Upper lobe of right lung (tissue), 1 donor: ENCODE measurements around the gene S100Z. TPM values are rescaled to one million over a fixed set of nuclear protein-coding genes. Genes with fewer than 3 reads are reported as not detected.
"Not testable (repeated sequence)": the region's sequence is repeated elsewhere in the genome, so short reads cannot be mapped to it uniquely, and the experiment has no call there.

Experiments
- ATAC-seq: fragments of 200-7000 bp; cut with Tn5 transposase; one replicate; pipeline ENCODE4 v1.9.1; 2020; ENCODE audit warnings: mild to moderate bottlenecking, moderate library complexity
- DNase-seq: peaks from one replicate; pipeline ENCODE4 v3.0.0-alpha.2; 2020
- H3K27ac ChIP-seq: fragments of 200-600 bp; one replicate; pipeline ENCODE4 v1.8.0; 2022
- H3K27me3 ChIP-seq: fragments of 200-600 bp; one replicate; pipeline ENCODE4 v1.8.0; 2022; ENCODE audit warnings: mild to moderate bottlenecking
- H3K36me3 ChIP-seq: fragments of 200-600 bp; one replicate; pipeline ENCODE4 v1.8.0; 2022
- H3K4me1 ChIP-seq: fragments of 200-600 bp; one replicate; pipeline ENCODE4 v1.8.0; 2022
- H3K4me3 ChIP-seq: fragments of 200-600 bp; one replicate; pipeline ENCODE4 v1.8.0; 2022; ENCODE audit warnings: mild to moderate bottlenecking
- H3K9me3 ChIP-seq: fragments of 200-600 bp; one replicate; pipeline ENCODE4 v1.8.0; 2022
- CTCF ChIP-seq: fragments of 200-600 bp; IDR thresholded peaks from one replicate; pipeline ENCODE4 v1.8.0; 2022; ENCODE audit warnings: antibody characterized with exemption
- intact Hi-C: fragments of 100-400 bp; cut with DNase I; formaldehyde crosslinking; loops from one replicate; pipeline ENCODE4 v1.11.0; 2022
- total RNA-seq: library from RNA; stranded (reverse); fragmentation: NEBNext Ultra II Directional; extraction: Animal tissue kit (Norgen Biotek cat#: 25700); gene quantifications from one replicate; pipeline ENCODE4 v1.2.1, GENCODE V29; 2021
- donor health status: DM: no; HTN: yes; CAD: no; lungs with severe emphysema.

Gene S100Z
- total RNA-seq, 1 donor from 2014 or later, result 0.52 TPM

- Histone ChIP-seq H3K4me3 (no peak overlapping the region), H3K27ac (no peak overlapping the region), H3K36me3 (no peaks in the 10 kb centered on the region), H3K4me1 (no peaks in the 10 kb centered on the region), H3K9me3 (peaks cover 1% of the 10 kb centered on the region), H3K27me3 (no peaks in the 10 kb centered on the region)
- DNase-seq (no peak), ATAC-seq (no peak)
- no peak for TF ChIP-seq CTCF
- intact Hi-C loops, result no loop called here
These were observed 46.4 kb downstream of the S100Z start for GRCh38 chr5:76896196-76896595.

GRCh38 chr5:76901522-76901921, 51.7 kb downstream of the S100Z start:
- no peaks in the 10 kb centered on the region for H3K36me3 ChIP-seq
- no peak overlapping the region for H3K4me3 ChIP-seq
- intact Hi-C loops, result no loop called here
- no peak for TF ChIP-seq CTCF
- H3K9me3 ChIP-seq, result peaks cover 5% of the 10 kb centered on the region
- H3K4me1 ChIP-seq, result no peaks in the 10 kb centered on the region
- DNase-seq (no peak), ATAC-seq (no peak)
- no peak overlapping the region for H3K27ac ChIP-seq
- no peaks in the 10 kb centered on the region for H3K27me3 ChIP-seq

GRCh38 chr5:76908166-76908565, 58.4 kb downstream of the S100Z start:
- Histone ChIP-seq H3K36me3 (no peaks in the 10 kb centered on the region), H3K4me3 (no peak overlapping the region), H3K9me3 (no peaks in the 10 kb centered on the region), H3K4me1 (no peaks in the 10 kb centered on the region), H3K27me3 (no peaks in the 10 kb centered on the region), H3K27ac (no peak overlapping the region)
- no peak for ATAC-seq
- no peak for DNase-seq
- no peak for TF ChIP-seq CTCF
- intact Hi-C loops, result no loop called here

- ATAC-seq, H3K4me1 ChIP-seq, H3K4me3 ChIP-seq, H3K36me3 ChIP-seq, H3K27me3 ChIP-seq, H3K9me3 ChIP-seq, H3K27ac ChIP-seq, intact Hi-C loops, DNase-seq: not testable (repeated sequence)
These were observed 60.6 kb downstream of the S100Z start for GRCh38 chr5:76910344-76910933.

GRCh38 chr5:76914671-76915070, 64.9 kb downstream of the S100Z start:
- H3K4me1 ChIP-seq, H3K36me3 ChIP-seq, H3K27me3 ChIP-seq, H3K27ac ChIP-seq, ATAC-seq, H3K4me3 ChIP-seq, intact Hi-C loops, DNase-seq, H3K9me3 ChIP-seq: not testable (repeated sequence)

GRCh38 chr5:76918539-76918938, 68.7 kb downstream of the S100Z start:
- no peak for TF ChIP-seq CTCF
- DNase-seq, result no peak
- ATAC-seq, result no peak

GRCh38 chr5:76920491-76920890, 70.7 kb downstream of the S100Z start:
- no peaks in the 10 kb centered on the region for H3K27me3 ChIP-seq
- TF ChIP-seq CTCF, result no peak

More at GRCh38 chr5:76918539-76918938, 68.7 kb downstream of the S100Z start:
- no peak overlapping the region for H3K4me3 ChIP-seq
- H3K4me1 ChIP-seq, result no peaks in the 10 kb centered on the region
- no peak overlapping the region for H3K27ac ChIP-seq
- no peaks in the 10 kb centered on the region for H3K27me3 ChIP-seq
- intact Hi-C loops, result no loop called here
- H3K9me3 ChIP-seq, result no peaks in the 10 kb centered on the region
- H3K36me3 ChIP-seq, result no peaks in the 10 kb centered on the region

More at GRCh38 chr5:76920491-76920890, 70.7 kb downstream of the S100Z start:
- H3K27ac ChIP-seq, result no peak overlapping the region
- H3K9me3 ChIP-seq, result no peaks in the 10 kb centered on the region
- no peaks in the 10 kb centered on the region for H3K4me1 ChIP-seq
- no peak overlapping the region for H3K4me3 ChIP-seq
- ATAC-seq (no peak), DNase-seq (no peak)
- intact Hi-C loops, result no loop called here
- no peaks in the 10 kb centered on the region for H3K36me3 ChIP-seq
